Uterus (tissue), 4 donors: ENCODE results near the gene TFPI. TPM values are rescaled to one million over a fixed set of nuclear protein-coding genes. Genes with fewer than 3 reads are reported as not detected.

Experiments
- DNase-seq, 2 donors: peaks; one replicate each; pipeline ENCODE4 v3.0.0-alpha.2; 2019 to 2020
- H3K27ac ChIP-seq, 2 donors: fragments of 200-600 bp; sonication (generic); 1 replicate in 1 of 2; 2 replicates in 1 of 2; pipeline ENCODE4 v1.5.1; 2016 to 2018
- H3K27me3 ChIP-seq, 2 donors: fragments of 200-600 bp; sonication (generic); one replicate each; pipeline ENCODE4 v1.5.1; 2018 to 2019; ENCODE audit warnings: control low read depth in 1 of 2
- H3K36me3 ChIP-seq, 2 donors: fragments of 200-600 bp; sonication (generic); one replicate each; pipeline ENCODE4 v1.5.1; 2019; ENCODE audit warnings: control low read depth in 1 of 2
- H3K4me1 ChIP-seq, 2 donors: fragments of 200-600 bp; sonication (generic); one replicate each; pipeline ENCODE4 v1.5.1; 2018 to 2019; ENCODE audit warnings: control low read depth in 1 of 2
- H3K4me3 ChIP-seq, 2 donors: fragments of 200-600 bp; sonication (generic); 1 replicate in 1 of 2; 2 replicates in 1 of 2; pipeline ENCODE4 v1.5.1; 2018 to 2019; ENCODE audit warnings: mild to moderate bottlenecking in 1 of 2
- H3K9me3 ChIP-seq, 2 donors: fragments of 200-600 bp; sonication (generic); one replicate each; pipeline ENCODE4 v1.5.1; 2019; ENCODE audit warnings: control low read depth in 1 of 2
- CTCF ChIP-seq, 4 experiments: fragments of 200-600 bp in 2 of 4; fragments of 450-650 bp in 2 of 4; sonication (generic) in 2 of 4; IDR thresholded peaks; one replicate each; pipeline ENCODE4 v1.5.1; 2016 to 2019; ENCODE audit warnings: antibody characterized with exemption in 4 of 4, mild to moderate bottlenecking in 2 of 4, moderate library complexity in 1 of 4
- POLR2A ChIP-seq, 2 donors: fragments of 450-650 bp; IDR thresholded peaks; one replicate each; pipeline ENCODE4 v1.6.1; 2016; ENCODE audit warnings: antibody characterized with exemption in 2 of 2, mild to moderate bottlenecking in 1 of 2, moderate library complexity in 1 of 2
- intact Hi-C: fragments of 100-400 bp; cut with DNase I; formaldehyde crosslinking; loops from one replicate; pipeline ENCODE4 v1.15.1; 2023; ENCODE audit warnings: low total_unique reads
- total RNA-seq, 4 donors: library from RNA; depleted of rRNA in 3 of 4; stranded (reverse); fragments of >200 nt in 3 of 4; gene quantifications; one replicate each; pipeline versions ENCODE4 v1.1.0 to v1.2.4, GENCODE V29; 2014 to 2023
- donor health status: DM: yes; HTN: yes; CAD: no.

The TFPI gene
- total RNA-seq, 4 donors from 2014 or later, result 88.5 to 135 (median 99.2) TPM

DNA sequence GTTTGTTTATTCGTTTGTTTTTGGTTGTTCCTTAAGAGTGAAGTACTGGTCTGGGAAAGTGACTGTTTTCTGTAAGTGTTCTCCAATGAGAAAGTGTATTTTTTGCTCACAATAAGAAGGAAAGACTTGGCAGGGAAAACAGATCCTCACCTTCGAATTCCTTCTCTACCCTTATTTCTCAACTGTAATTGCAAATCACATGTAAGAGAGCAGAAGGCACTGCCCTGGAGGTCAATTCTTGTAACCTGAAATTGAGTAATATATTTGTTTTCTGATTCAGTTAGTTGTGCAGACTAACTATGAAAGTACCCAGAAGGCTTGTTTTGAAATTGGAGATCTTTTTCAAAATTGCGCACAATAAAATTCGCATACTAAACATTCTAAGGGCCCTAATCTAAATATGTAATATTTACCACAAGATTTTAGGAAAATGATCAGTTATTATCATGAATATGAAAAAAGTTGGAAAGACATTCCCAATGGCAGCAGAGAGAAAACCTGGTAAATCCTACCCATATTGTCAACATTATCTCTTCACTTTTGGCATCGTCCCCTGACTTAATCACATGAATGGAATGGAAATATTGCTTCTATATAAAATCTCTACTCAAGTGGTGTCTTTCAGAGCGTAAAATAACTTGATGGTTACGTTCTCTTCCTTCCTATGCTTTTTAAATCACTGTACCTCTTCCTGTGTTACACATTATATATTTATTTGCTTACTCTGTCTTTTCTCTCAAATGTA lies 24.1 kb downstream of the TFPI start:
- Histone ChIP-seq H3K4me1 (no peaks in the 10 kb centered on the region), H3K9me3 (no peaks in the 10 kb centered on the region), H3K27me3 (no peaks in the 10 kb centered on the region), H3K4me3 (no peak overlapping the region), H3K27ac (no peak overlapping the region), H3K36me3 (no peaks in the 10 kb centered on the region)
- no peak for DNase-seq
- intact Hi-C loops, result no loop called here
- TF ChIP-seq CTCF (IDR thresholded peaks at IDR 0.05) (no peak), POLR2A (IDR thresholded peaks at IDR 0.05) (no peak)

DNA sequence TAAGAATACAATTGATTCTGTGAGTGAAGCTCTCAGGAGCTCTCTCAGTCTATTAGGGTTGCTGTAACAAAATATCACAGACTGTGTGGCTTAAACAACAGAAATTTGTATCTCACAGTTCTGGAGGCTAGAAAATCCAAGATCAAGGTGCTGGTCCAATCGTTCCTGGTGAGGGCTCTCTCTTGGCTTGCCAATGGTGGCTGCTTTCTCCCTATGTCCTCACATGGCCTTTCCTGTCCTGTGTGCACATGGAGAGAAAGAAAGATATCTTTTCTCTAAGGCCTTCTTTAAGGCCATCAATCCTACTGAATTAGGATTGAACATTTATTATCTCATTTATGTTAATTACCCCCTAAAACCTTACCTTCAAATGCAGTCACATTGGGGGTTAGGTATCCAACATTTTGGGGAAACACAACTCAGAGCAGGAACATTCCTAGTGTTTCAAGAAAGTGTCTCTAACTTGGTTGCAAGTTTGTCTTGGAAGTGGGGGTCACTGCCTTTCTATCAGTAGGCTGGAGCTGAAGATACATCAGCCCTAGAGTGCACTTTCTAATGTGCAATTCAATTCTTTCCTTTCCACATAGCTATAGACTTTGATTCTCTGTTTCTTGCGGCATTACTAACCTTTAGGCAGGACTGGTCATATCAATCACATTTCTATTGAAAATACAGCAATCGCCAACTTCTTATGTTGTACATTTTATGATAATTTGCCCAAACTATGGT lies 24.8 kb downstream of the TFPI start:
- TF ChIP-seq POLR2A (IDR thresholded peaks at IDR 0.05) (no peak), CTCF (IDR thresholded peaks at IDR 0.05) (no peak)
- Histone ChIP-seq H3K4me1 (no peaks in the 10 kb centered on the region), H3K36me3 (no peaks in the 10 kb centered on the region), H3K27ac (no peak overlapping the region), H3K4me3 (no peak overlapping the region), H3K27me3 (no peaks in the 10 kb centered on the region), H3K9me3 (no peaks in the 10 kb centered on the region)
- intact Hi-C loops, result no loop called here
- no peak for DNase-seq

DNA sequence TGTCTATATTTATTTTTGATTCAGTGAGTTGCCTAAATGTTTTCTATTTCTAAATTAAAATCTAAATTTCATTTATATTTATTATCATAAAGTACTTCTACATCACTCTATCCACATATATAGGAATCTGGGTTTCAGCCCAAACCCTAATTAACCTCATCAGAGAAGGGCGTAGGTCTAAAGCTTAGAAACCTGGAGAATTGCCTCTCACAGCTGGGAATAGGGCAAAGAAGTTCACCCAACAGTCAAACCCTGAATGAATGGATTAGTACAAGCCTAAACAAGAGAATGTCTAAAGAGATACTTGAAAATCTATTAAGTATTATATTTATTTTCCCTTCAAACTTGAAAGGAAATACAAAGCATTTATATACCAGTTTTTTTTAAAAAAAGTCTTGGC lies 26.2 kb downstream of the TFPI start:
- Histone ChIP-seq H3K4me1 (no peaks in the 10 kb centered on the region), H3K4me3 (no peak overlapping the region), H3K9me3 (no peaks in the 10 kb centered on the region), H3K27me3 (no peaks in the 10 kb centered on the region), H3K36me3 (no peaks in the 10 kb centered on the region), H3K27ac (peak overlapping the region in 1 of 2 donors; percentile 39)
- no peak for DNase-seq
- intact Hi-C loops, result no loop called here
- TF ChIP-seq POLR2A (IDR thresholded peaks at IDR 0.05), result no peak
- TF ChIP-seq CTCF (IDR thresholded peaks at IDR 0.05), result no peak

- no peak overlapping the region for H3K4me3 ChIP-seq
- TF ChIP-seq CTCF (IDR thresholded peaks at IDR 0.05) (no peak), POLR2A (IDR thresholded peaks at IDR 0.05) (no peak)
- no peaks in the 10 kb centered on the region for H3K9me3 ChIP-seq
- DNase-seq, result no peak
- H3K4me1 ChIP-seq, result no peaks in the 10 kb centered on the region
- no peaks in the 10 kb centered on the region for H3K27me3 ChIP-seq
- peak overlapping the region in 1 of 2 donors; percentile 39 for H3K27ac ChIP-seq
- H3K36me3 ChIP-seq, result no peaks in the 10 kb centered on the region
- intact Hi-C loops, result no loop called here
Measured at GRCh38 chr2:187527262-187527661, 27.0 kb downstream of the TFPI start.

- Histone ChIP-seq H3K4me1 (no peaks in the 10 kb centered on the region), H3K4me3 (no peak overlapping the region), H3K27me3 (no peaks in the 10 kb centered on the region), H3K9me3 (no peaks in the 10 kb centered on the region), H3K36me3 (no peaks in the 10 kb centered on the region), H3K27ac (peak overlapping the region in 1 of 2 donors; percentile 39)
- TF ChIP-seq POLR2A (IDR thresholded peaks at IDR 0.05) (no peak), CTCF (IDR thresholded peaks at IDR 0.05) (no peak)
- intact Hi-C loops, result no loop called here
- no peak for DNase-seq
Measured at GRCh38 chr2:187526792-187527191, 27.4 kb downstream of the TFPI start.
